ENCODE measurements around the gene NUDT14.

DNA sequence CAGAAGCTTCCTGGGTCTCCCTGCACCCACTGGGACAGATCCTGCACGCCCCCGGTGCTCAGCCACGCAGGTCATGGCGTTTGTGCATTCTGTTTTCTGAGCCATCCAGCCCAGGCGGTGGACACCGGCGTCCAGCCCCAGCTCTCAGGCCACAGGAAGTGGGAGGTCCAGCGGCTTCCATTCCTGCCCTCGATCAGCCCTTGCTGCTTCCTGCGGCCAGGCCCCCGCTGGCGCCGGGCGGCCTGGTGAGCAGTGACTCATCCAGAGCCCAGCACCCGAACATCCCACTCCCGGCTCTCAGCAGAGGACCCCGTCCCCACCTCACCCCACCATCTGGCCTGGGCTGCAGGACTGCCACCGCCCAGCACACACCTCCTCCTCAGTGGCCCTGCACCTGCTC, 18.0 kb upstream of the NUDT14 start:
- TF ChIP-seq, protein P1, sequence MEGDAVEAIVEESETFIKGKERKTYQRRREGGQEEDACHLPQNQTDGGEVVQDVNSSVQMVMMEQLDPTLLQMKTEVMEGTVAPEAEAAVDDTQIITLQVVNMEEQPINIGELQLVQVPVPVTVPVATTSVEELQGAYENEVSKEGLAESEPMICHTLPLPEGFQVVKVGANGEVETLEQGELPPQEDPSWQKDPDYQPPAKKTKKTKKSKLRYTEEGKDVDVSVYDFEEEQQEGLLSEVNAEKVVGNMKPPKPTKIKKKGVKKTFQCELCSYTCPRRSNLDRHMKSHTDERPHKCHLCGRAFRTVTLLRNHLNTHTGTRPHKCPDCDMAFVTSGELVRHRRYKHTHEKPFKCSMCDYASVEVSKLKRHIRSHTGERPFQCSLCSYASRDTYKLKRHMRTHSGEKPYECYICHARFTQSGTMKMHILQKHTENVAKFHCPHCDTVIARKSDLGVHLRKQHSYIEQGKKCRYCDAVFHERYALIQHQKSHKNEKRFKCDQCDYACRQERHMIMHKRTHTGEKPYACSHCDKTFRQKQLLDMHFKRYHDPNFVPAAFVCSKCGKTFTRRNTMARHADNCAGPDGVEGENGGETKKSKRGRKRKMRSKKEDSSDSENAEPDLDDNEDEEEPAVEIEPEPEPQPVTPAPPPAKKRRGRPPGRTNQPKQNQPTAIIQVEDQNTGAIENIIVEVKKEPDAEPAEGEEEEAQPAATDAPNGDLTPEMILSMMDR (IDR thresholded peaks at IDR 0.05) = no peak
- TF ChIP-seq POLR2A (IDR thresholded peaks at IDR 0.05) = no peak
